Activated naive CD8-positive, alpha-beta T cell treated with anti-CD3 and anti-CD28 coated beads, Interleukin-2, amount 50 U/mL, for 16 hours (primary cell): Measurements from ENCODE around the gene NAA20.

Experiments
- DNase-seq: peaks from one replicate; pipeline ENCODE4 v3.0.0-alpha.2; 2020; ENCODE audit warnings: low read depth, low spot score

NAA20 gene

GRCh38 chr20:20018366-20018765, 1.2 kb downstream of the NAA20 start:
- DNase-seq, result no peak

GRCh38 chr20:20019123-20019522, 2.0 kb downstream of the NAA20 start:
- DNase-seq, result no peak

- DNase-seq, result no peak
Observed at GRCh38 chr20:20020908-20021307, 3.7 kb downstream of the NAA20 start.

GRCh38 chr20:20021835-20022234, 4.7 kb downstream of the NAA20 start:
- no peak for DNase-seq

- DNase-seq, result no peak
Observed at GRCh38 chr20:20022498-20022897, 5.3 kb downstream of the NAA20 start.

- DNase-seq, result no peak
Observed at GRCh38 chr20:20023395-20023794, 6.2 kb downstream of the NAA20 start.

- DNase-seq, result no peak
Observed at GRCh38 chr20:20024942-20025341, 7.8 kb downstream of the NAA20 start.

GRCh38 chr20:20027284-20027683, 10.1 kb downstream of the NAA20 start:
- DNase-seq, result no peak

GRCh38 chr20:20031790-20032189, 14.6 kb downstream of the NAA20 start:
- no peak for DNase-seq

GRCh38 chr20:20034486-20034885, 17.3 kb downstream of the NAA20 start:
- DNase-seq, result no peak

- no peak for DNase-seq
Observed at GRCh38 chr20:20036756-20037155, 19.6 kb downstream of the NAA20 start.

- DNase-seq, result no peak
Observed at GRCh38 chr20:20037960-20038359, 20.8 kb downstream of the NAA20 start.

- no peak for DNase-seq
Observed at GRCh38 chr20:20038586-20038985, 21.4 kb downstream of the NAA20 start.

- DNase-seq, result no peak
Observed at GRCh38 chr20:20039752-20040387, 22.7 kb downstream of the NAA20 start.

GRCh38 chr20:20051767-20052073, 34.6 kb downstream of the NAA20 start:
- DNase-seq, result no peak

GRCh38 chr20:20052074-20052970, 35.2 kb downstream of the NAA20 start, which contains the start of the genes CFAP61 and CRNKL1:
Gene CFAP61 (plus strand): TSS chr20:20052532. CDS start chr20:20056654, 4,122 bp downstream.
Gene CRNKL1 (minus strand): TSS chr20:20052466. CDS start chr20:20052342, 124 bp downstream.
- peak; percentile 91 for DNase-seq

GRCh38 chr20:20060234-20060998, 43.3 kb downstream of the NAA20 start:
- no peak for DNase-seq

GRCh38 chr20:20063941-20064702, 47.0 kb downstream of the NAA20 start:
- DNase-seq, result no peak

GRCh38 chr20:20065361-20065760, 48.2 kb downstream of the NAA20 start:
- no peak for DNase-seq

- DNase-seq, result no peak
Observed at GRCh38 chr20:20070871-20071726, 53.9 kb downstream of the NAA20 start.
